ENCODE data around the gene TBC1D17.

The TBC1D17 gene

DNA sequence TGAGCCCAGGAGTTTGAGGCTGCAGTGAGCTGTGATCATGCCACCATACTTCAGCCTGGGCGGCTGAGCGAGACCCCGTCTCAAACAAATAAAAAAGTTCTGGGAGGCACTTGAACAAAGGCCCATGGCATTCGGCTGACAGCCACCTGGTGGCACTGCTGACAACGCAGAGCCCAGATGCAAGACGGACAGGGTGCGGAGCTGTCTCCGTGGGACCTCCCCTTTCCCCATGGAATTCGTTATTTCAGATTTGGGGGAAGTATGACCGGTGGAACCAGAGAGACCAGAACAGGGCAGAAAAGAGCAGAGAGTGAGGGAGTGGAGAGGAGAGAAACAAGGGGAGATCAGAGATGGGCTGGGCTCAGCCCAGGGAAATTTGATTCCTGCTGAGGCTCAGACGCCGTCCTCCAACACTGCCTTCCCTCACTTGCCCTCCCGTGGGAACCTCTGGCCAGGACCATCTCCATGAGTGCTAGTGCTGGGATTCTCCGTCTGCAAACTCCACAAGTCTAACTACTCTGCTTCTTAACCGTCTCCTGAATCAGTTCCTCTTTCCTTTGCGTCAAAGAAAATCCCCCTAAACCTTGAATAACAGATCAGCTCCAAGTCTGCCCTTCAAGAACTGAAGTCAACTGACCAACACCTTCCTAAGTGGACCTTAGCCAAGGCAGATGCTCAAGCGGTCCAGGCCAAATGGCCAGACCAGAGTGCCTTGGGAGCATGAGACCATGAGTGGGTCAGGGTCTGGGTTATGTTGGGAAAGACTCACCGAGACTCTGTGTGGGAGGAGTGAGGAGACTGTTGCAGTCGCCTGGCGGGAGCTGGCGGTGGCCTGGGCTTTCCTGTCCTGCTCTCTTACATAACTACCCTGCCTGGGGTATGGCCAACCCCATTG is 39.6 kb downstream of the TBC1D17 start:
- no peak for TF ChIP-seq ZNF8 (CRISPR knock-in tag; IDR thresholded peaks at IDR 0.05)
- TF ChIP-seq, protein P1, sequence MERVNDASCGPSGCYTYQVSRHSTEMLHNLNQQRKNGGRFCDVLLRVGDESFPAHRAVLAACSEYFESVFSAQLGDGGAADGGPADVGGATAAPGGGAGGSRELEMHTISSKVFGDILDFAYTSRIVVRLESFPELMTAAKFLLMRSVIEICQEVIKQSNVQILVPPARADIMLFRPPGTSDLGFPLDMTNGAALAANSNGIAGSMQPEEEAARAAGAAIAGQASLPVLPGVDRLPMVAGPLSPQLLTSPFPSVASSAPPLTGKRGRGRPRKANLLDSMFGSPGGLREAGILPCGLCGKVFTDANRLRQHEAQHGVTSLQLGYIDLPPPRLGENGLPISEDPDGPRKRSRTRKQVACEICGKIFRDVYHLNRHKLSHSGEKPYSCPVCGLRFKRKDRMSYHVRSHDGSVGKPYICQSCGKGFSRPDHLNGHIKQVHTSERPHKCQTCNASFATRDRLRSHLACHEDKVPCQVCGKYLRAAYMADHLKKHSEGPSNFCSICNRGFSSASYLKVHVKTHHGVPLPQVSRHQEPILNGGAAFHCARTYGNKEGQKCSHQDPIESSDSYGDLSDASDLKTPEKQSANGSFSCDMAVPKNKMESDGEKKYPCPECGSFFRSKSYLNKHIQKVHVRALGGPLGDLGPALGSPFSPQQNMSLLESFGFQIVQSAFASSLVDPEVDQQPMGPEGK (CRISPR knock-in tag; IDR thresholded peaks at IDR 0.05; ENCODE audit: borderline replicate concordance) = no peak
- TF ChIP-seq ZNF565 (CRISPR knock-in tag; conservative IDR thresholded peaks at IDR 0.05; ENCODE audit: low read depth) = no peak
- no peak for TF ChIP-seq OSR1 (CRISPR knock-in tag; IDR thresholded peaks at IDR 0.05)
- TF ChIP-seq, protein P2, sequence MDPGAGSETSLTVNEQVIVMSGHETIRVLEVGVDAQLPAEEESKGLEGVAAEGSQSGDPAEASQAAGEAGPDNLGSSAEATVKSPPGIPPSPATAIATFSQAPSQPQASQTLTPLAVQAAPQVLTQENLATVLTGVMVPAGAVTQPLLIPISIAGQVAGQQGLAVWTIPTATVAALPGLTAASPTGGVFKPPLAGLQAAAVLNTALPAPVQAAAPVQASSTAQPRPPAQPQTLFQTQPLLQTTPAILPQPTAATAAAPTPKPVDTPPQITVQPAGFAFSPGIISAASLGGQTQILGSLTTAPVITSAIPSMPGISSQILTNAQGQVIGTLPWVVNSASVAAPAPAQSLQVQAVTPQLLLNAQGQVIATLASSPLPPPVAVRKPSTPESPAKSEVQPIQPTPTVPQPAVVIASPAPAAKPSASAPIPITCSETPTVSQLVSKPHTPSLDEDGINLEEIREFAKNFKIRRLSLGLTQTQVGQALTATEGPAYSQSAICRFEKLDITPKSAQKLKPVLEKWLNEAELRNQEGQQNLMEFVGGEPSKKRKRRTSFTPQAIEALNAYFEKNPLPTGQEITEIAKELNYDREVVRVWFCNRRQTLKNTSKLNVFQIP (CRISPR knock-in tag; IDR thresholded peaks at IDR 0.05; ENCODE audit: borderline replicate concordance, low read depth) = no peak
- no peak for TF ChIP-seq ARNTL (CRISPR knock-in tag; IDR thresholded peaks at IDR 0.05; ENCODE audit: borderline replicate concordance, low read depth)
- TF ChIP-seq, protein P3, sequence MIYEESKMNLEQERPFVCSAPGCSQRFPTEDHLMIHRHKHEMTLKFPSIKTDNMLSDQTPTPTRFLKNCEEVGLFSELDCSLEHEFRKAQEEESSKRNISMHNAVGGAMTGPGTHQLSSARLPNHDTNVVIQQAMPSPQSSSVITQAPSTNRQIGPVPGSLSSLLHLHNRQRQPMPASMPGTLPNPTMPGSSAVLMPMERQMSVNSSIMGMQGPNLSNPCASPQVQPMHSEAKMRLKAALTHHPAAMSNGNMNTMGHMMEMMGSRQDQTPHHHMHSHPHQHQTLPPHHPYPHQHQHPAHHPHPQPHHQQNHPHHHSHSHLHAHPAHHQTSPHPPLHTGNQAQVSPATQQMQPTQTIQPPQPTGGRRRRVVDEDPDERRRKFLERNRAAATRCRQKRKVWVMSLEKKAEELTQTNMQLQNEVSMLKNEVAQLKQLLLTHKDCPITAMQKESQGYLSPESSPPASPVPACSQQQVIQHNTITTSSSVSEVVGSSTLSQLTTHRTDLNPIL (CRISPR knock-in tag; IDR thresholded peaks at IDR 0.05; ENCODE audit: low read depth) = no peak
- TF ChIP-seq ISL1 (CRISPR knock-in tag; IDR thresholded peaks at IDR 0.05) = no peak
- TF ChIP-seq ESRRG (CRISPR knock-in tag; IDR thresholded peaks at IDR 0.05) = no peak
- TF ChIP-seq ZFP30 (CRISPR knock-in tag; IDR thresholded peaks at IDR 0.05) = no peak
- TF ChIP-seq PPARA (CRISPR knock-in tag; IDR thresholded peaks at IDR 0.05; ENCODE audit: borderline replicate concordance) = no peak
- TF ChIP-seq, protein P4, sequence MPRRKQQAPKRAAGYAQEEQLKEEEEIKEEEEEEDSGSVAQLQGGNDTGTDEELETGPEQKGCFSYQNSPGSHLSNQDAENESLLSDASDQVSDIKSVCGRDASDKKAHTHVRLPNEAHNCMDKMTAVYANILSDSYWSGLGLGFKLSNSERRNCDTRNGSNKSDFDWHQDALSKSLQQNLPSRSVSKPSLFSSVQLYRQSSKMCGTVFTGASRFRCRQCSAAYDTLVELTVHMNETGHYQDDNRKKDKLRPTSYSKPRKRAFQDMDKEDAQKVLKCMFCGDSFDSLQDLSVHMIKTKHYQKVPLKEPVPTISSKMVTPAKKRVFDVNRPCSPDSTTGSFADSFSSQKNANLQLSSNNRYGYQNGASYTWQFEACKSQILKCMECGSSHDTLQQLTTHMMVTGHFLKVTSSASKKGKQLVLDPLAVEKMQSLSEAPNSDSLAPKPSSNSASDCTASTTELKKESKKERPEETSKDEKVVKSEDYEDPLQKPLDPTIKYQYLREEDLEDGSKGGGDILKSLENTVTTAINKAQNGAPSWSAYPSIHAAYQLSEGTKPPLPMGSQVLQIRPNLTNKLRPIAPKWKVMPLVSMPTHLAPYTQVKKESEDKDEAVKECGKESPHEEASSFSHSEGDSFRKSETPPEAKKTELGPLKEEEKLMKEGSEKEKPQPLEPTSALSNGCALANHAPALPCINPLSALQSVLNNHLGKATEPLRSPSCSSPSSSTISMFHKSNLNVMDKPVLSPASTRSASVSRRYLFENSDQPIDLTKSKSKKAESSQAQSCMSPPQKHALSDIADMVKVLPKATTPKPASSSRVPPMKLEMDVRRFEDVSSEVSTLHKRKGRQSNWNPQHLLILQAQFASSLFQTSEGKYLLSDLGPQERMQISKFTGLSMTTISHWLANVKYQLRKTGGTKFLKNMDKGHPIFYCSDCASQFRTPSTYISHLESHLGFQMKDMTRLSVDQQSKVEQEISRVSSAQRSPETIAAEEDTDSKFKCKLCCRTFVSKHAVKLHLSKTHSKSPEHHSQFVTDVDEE (CRISPR knock-in tag; IDR thresholded peaks at IDR 0.05) = no peak
- TF ChIP-seq SNAI2 (CRISPR knock-in tag; IDR thresholded peaks at IDR 0.05) = no peak
- TF ChIP-seq GLIS3 (CRISPR knock-in tag; IDR thresholded peaks at IDR 0.05) = no peak
- TF ChIP-seq ZFP3 (CRISPR knock-in tag; IDR thresholded peaks at IDR 0.05) = no peak
- TF ChIP-seq, protein P5, sequence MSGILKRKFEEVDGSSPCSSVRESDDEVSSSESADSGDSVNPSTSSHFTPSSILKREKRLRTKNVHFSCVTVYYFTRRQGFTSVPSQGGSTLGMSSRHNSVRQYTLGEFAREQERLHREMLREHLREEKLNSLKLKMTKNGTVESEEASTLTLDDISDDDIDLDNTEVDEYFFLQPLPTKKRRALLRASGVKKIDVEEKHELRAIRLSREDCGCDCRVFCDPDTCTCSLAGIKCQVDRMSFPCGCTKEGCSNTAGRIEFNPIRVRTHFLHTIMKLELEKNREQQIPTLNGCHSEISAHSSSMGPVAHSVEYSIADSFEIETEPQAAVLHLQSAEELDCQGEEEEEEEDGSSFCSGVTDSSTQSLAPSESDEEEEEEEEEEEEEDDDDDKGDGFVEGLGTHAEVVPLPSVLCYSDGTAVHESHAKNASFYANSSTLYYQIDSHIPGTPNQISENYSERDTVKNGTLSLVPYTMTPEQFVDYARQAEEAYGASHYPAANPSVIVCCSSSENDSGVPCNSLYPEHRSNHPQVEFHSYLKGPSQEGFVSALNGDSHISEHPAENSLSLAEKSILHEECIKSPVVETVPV (CRISPR knock-in tag; IDR thresholded peaks at IDR 0.05) = no peak
- no peak for TF ChIP-seq BACH2 (CRISPR knock-in tag; IDR thresholded peaks at IDR 0.05; ENCODE audit: borderline replicate concordance)
- no peak for TF ChIP-seq ZNF70 (CRISPR knock-in tag; IDR thresholded peaks at IDR 0.05)
- no peak for TF ChIP-seq TCF4 (CRISPR knock-in tag; IDR thresholded peaks at IDR 0.05; ENCODE audit: borderline replicate concordance)
- no peak for TF ChIP-seq CSDC2 (CRISPR knock-in tag; IDR thresholded peaks at IDR 0.05)
- no peak for ATAC-seq

DNA sequence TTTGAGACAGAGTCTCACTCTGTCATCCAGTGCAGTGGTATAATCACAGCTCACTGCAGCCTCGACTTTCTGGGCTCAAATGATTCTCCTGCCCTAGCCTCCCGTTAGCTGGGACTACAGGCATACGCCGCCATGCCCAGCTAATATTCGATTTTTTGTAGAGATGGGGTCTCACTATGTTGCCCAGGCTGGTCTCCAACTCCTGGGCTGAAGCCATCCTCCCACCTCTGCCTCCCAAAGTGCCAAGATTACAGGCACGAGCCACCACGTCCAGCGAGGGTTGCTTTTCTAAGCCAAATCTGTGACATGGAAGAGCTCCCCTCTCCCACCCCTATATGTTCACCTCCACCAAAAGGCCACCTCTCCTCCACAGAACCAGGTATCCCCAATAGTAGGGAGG is 40.6 kb downstream of the TBC1D17 start:
- TF ChIP-seq, protein P5 (CRISPR knock-in tag; IDR thresholded peaks at IDR 0.05) = no peak
- no peak for TF ChIP-seq RARB (CRISPR knock-in tag; IDR thresholded peaks at IDR 0.05)
- TF ChIP-seq ZNF70 (CRISPR knock-in tag; IDR thresholded peaks at IDR 0.05) = no peak
- no peak for TF ChIP-seq GLIS3 (CRISPR knock-in tag; IDR thresholded peaks at IDR 0.05)
- no peak for TF ChIP-seq ESRRG (CRISPR knock-in tag; IDR thresholded peaks at IDR 0.05)
- no peak for TF ChIP-seq ZNF565 (CRISPR knock-in tag; conservative IDR thresholded peaks at IDR 0.05; ENCODE audit: low read depth)
- no peak for TF ChIP-seq ZC3H10 (CRISPR knock-in tag; IDR thresholded peaks at IDR 0.05)
- no peak for TF ChIP-seq PPARA (CRISPR knock-in tag; IDR thresholded peaks at IDR 0.05; ENCODE audit: borderline replicate concordance)
- TF ChIP-seq, protein P3 (CRISPR knock-in tag; IDR thresholded peaks at IDR 0.05; ENCODE audit: low read depth) = no peak
- no peak for TF ChIP-seq ARNTL (CRISPR knock-in tag; IDR thresholded peaks at IDR 0.05; ENCODE audit: borderline replicate concordance, low read depth)
- no peak for ATAC-seq

All from SK-N-SH treated with all-trans-retinoic acid at 6 μM for 48 hours (cell line).